CMK (cell line): ENCODE measurements around the gene CXorf49B.
"Not testable (repeated sequence)": the region's sequence is repeated elsewhere in the genome, so short reads cannot be mapped to it uniquely, and the experiment has no call there.

Source experiments
- DNase-seq: peaks from one replicate; pipeline ENCODE4 v3.0.0-alpha.2; 2010; ENCODE audit warnings: low read depth

Gene CXorf49B

GRCh38 chrX:71763049-71763448 lies at the start of gene CXorf49B:
TSS of gene CXorf49B (plus strand) at chrX:71763349. CDS start at chrX:71763424, 75 bp downstream.
- not testable (repeated sequence) for DNase-seq

- not testable (repeated sequence) for DNase-seq
Observed at GRCh38 chrX:71714064-71714463, 49.1 kb upstream of the CXorf49B start.

- DNase-seq = not testable (repeated sequence)
Observed at GRCh38 chrX:71715551-71715950, 47.6 kb upstream of the CXorf49B start.

GRCh38 chrX:71716323-71716722 lies 46.8 kb upstream of the CXorf49B start:
- DNase-seq = not testable (repeated sequence)

- DNase-seq = not testable (repeated sequence)
Observed at GRCh38 chrX:71718185-71718584, 45.0 kb upstream of the CXorf49B start, which contains the start of gene CXorf49. TSS of gene CXorf49 (minus strand) at chrX:71718285. CDS start at chrX:71718151, 134 bp downstream.

- DNase-seq = not testable (repeated sequence)
Observed at GRCh38 chrX:71719195-71719594, 44.0 kb upstream of the CXorf49B start.

- DNase-seq = not testable (repeated sequence)
Observed at GRCh38 chrX:71720289-71720886, 42.8 kb upstream of the CXorf49B start.

- DNase-seq = not testable (repeated sequence)
Observed at GRCh38 chrX:71760688-71761281, 2.4 kb upstream of the CXorf49B start.

GRCh38 chrX:71764832-71765231 lies 1.7 kb downstream of the CXorf49B start:
- not testable (repeated sequence) for DNase-seq

GRCh38 chrX:71765613-71766012 lies 2.5 kb downstream of the CXorf49B start:
- not testable (repeated sequence) for DNase-seq

GRCh38 chrX:71767134-71767533 lies 4.0 kb downstream of the CXorf49B start:
- not testable (repeated sequence) for DNase-seq

GRCh38 chrX:71778322-71778721 lies 15.2 kb downstream of the CXorf49B start:
- DNase-seq = not testable (repeated sequence)

GRCh38 chrX:71782225-71782949 lies 19.2 kb downstream of the CXorf49B start:
- DNase-seq = not testable (repeated sequence)

- not testable (repeated sequence) for DNase-seq
Observed at GRCh38 chrX:71782950-71783299, 19.8 kb downstream of the CXorf49B start.

GRCh38 chrX:71783569-71784347 lies 20.6 kb downstream of the CXorf49B start:
- not testable (repeated sequence) for DNase-seq

GRCh38 chrX:71784348-71784983 lies 21.3 kb downstream of the CXorf49B start:
- not testable (repeated sequence) for DNase-seq

- not testable (repeated sequence) for DNase-seq
Observed at GRCh38 chrX:71806450-71806849, 43.3 kb downstream of the CXorf49B start.

- DNase-seq = no peak
Observed at GRCh38 chrX:71809886-71810285, 46.7 kb downstream of the CXorf49B start.

- DNase-seq = no peak
Observed at GRCh38 chrX:71814123-71814912, 51.2 kb downstream of the CXorf49B start.

- no peak for DNase-seq
Observed at GRCh38 chrX:71815121-71815905, 52.2 kb downstream of the CXorf49B start.
